Measurements from ENCODE around the gene CENPP. TPM values are rescaled to one million over a fixed set of nuclear protein-coding genes. Genes with fewer than 3 reads are reported as not detected.
"Not testable (repeated sequence)": the region's sequence is repeated elsewhere in the genome, so short reads cannot be mapped to it uniquely, and the experiment has no call there.

Gene CENPP
- total RNA-seq, 1 experiment from 2014 or later, result 6.3 TPM

- DNase-seq (ENCODE audit: low read depth, low spot score); in situ Hi-C loops (cut with HindIII; ENCODE audit: low pct_unique_long_range_greater_than_20kb, low sequenced_read_pairs): not testable (repeated sequence)
These were observed 246.1 kb downstream of the CENPP start for GRCh38 chr9:92571871-92572270.

- in situ Hi-C loops (cut with HindIII; ENCODE audit: low pct_unique_long_range_greater_than_20kb, low sequenced_read_pairs); DNase-seq (ENCODE audit: low read depth, low spot score): not testable (repeated sequence)
These were observed 247.9 kb downstream of the CENPP start for GRCh38 chr9:92573612-92574011.

GRCh38 chr9:92576175-92576574, 250.4 kb downstream of the CENPP start:
- no peak for DNase-seq (ENCODE audit: low read depth, low spot score)
- in situ Hi-C loops (cut with HindIII; ENCODE audit: low pct_unique_long_range_greater_than_20kb, low sequenced_read_pairs), result no loop called here

GRCh38 chr9:92589923-92590322, 264.2 kb downstream of the CENPP start:
- in situ Hi-C loops (cut with HindIII; ENCODE audit: low pct_unique_long_range_greater_than_20kb, low sequenced_read_pairs), result no loop called here
- DNase-seq (ENCODE audit: low read depth, low spot score), result no peak

- in situ Hi-C loops (cut with HindIII; ENCODE audit: low pct_unique_long_range_greater_than_20kb, low sequenced_read_pairs), result no loop called here
- DNase-seq (ENCODE audit: low read depth, low spot score), result peak; percentile 36
These were observed 264.6 kb downstream of the CENPP start for GRCh38 chr9:92590377-92590776.

- in situ Hi-C loops (cut with HindIII; ENCODE audit: low pct_unique_long_range_greater_than_20kb, low sequenced_read_pairs), result no loop called here
- DNase-seq (ENCODE audit: low read depth, low spot score), result no peak
These were observed 266.8 kb downstream of the CENPP start for GRCh38 chr9:92592537-92592936.

- DNase-seq (ENCODE audit: low read depth, low spot score), result no peak
- in situ Hi-C loops (cut with HindIII; ENCODE audit: low pct_unique_long_range_greater_than_20kb, low sequenced_read_pairs), result no loop called here
These were observed 267.5 kb downstream of the CENPP start for GRCh38 chr9:92592946-92593861.

- DNase-seq (ENCODE audit: low read depth, low spot score); in situ Hi-C loops (cut with HindIII; ENCODE audit: low pct_unique_long_range_greater_than_20kb, low sequenced_read_pairs): not testable (repeated sequence)
These were observed 269.3 kb downstream of the CENPP start for GRCh38 chr9:92595075-92595474.

- no peak for DNase-seq (ENCODE audit: low read depth, low spot score)
- in situ Hi-C loops (cut with HindIII; ENCODE audit: low pct_unique_long_range_greater_than_20kb, low sequenced_read_pairs), result no loop called here
These were observed 270.2 kb downstream of the CENPP start for GRCh38 chr9:92595930-92596329.

- in situ Hi-C loops (cut with HindIII; ENCODE audit: low pct_unique_long_range_greater_than_20kb, low sequenced_read_pairs), result no loop called here
- no peak for DNase-seq (ENCODE audit: low read depth, low spot score)
These were observed 272.6 kb downstream of the CENPP start for GRCh38 chr9:92598382-92598781.

GRCh38 chr9:92599938-92600461, 274.2 kb downstream of the CENPP start:
- DNase-seq (ENCODE audit: low read depth, low spot score), result no peak
- in situ Hi-C loops (cut with HindIII; ENCODE audit: low pct_unique_long_range_greater_than_20kb, low sequenced_read_pairs), result no loop called here

GRCh38 chr9:92600462-92601261, 274.9 kb downstream of the CENPP start:
- in situ Hi-C loops (cut with HindIII; ENCODE audit: low pct_unique_long_range_greater_than_20kb, low sequenced_read_pairs), result no loop called here
- DNase-seq (ENCODE audit: low read depth, low spot score), result no peak

GRCh38 chr9:92601451-92601850, 275.7 kb downstream of the CENPP start:
- DNase-seq (ENCODE audit: low read depth, low spot score), result no peak
- in situ Hi-C loops (cut with HindIII; ENCODE audit: low pct_unique_long_range_greater_than_20kb, low sequenced_read_pairs), result no loop called here

- in situ Hi-C loops (cut with HindIII; ENCODE audit: low pct_unique_long_range_greater_than_20kb, low sequenced_read_pairs), result no loop called here
- no peak for DNase-seq (ENCODE audit: low read depth, low spot score)
These were observed 276.7 kb downstream of the CENPP start for GRCh38 chr9:92602413-92602812.

- in situ Hi-C loops (cut with HindIII; ENCODE audit: low pct_unique_long_range_greater_than_20kb, low sequenced_read_pairs), result no loop called here
- DNase-seq (ENCODE audit: low read depth, low spot score), result peak; percentile 78
These were observed 277.3 kb downstream of the CENPP start for GRCh38 chr9:92603100-92603499.

GRCh38 chr9:92603990-92604389, 278.2 kb downstream of the CENPP start:
- DNase-seq (ENCODE audit: low read depth, low spot score), result no peak
- in situ Hi-C loops (cut with HindIII; ENCODE audit: low pct_unique_long_range_greater_than_20kb, low sequenced_read_pairs), result no loop called here

- DNase-seq (ENCODE audit: low read depth, low spot score), result no peak
- in situ Hi-C loops (cut with HindIII; ENCODE audit: low pct_unique_long_range_greater_than_20kb, low sequenced_read_pairs), result no loop called here
These were observed 279.5 kb downstream of the CENPP start for GRCh38 chr9:92605224-92605623.

GRCh38 chr9:92607088-92607487, 281.3 kb downstream of the CENPP start:
- no peak for DNase-seq (ENCODE audit: low read depth, low spot score)
- in situ Hi-C loops (cut with HindIII; ENCODE audit: low pct_unique_long_range_greater_than_20kb, low sequenced_read_pairs), result no loop called here

All from SK-MEL-5 (cell line).